IPS DF 6.9 (cell line): ENCODE data around the gene ZNF77.
"Not testable (repeated sequence)": the region's sequence is repeated elsewhere in the genome, so short reads cannot be mapped to it uniquely, and the experiment has no call there.

Experiments
- DNase-seq: peaks from one replicate; pipeline ENCODE4 v3.0.0-alpha.2; 2013; ENCODE audit warnings: low read depth, low spot score
- H3K27ac ChIP-seq: one replicate; pipeline ENCODE4 v1.5.1; 2013; ENCODE audit warnings: low read length, control low read depth
- H3K27me3 ChIP-seq: 2 replicates; pipeline ENCODE4 v1.6.1; 2013; ENCODE audit warnings: mild to moderate bottlenecking, low read length; ENCODE audit not compliant: control insufficient read depth, insufficient read depth
- H3K36me3 ChIP-seq: 2 replicates; pipeline ENCODE4 v1.6.1; 2013; ENCODE audit warnings: low read length; ENCODE audit not compliant: control insufficient read depth, insufficient read depth
- H3K4me1 ChIP-seq: 2 replicates; pipeline ENCODE4 v1.6.1; 2013; ENCODE audit warnings: low read length; ENCODE audit not compliant: control insufficient read depth, insufficient read depth
- H3K4me3 ChIP-seq: 2 replicates; pipeline ENCODE4 v1.5.1; 2013; ENCODE audit warnings: mild to moderate bottlenecking, low read length
- H3K9me3 ChIP-seq: 2 replicates; pipeline ENCODE4 v1.6.1; 2013; ENCODE audit warnings: low read length, inconsistent platforms; ENCODE audit not compliant: control insufficient read depth, insufficient read depth
- WGBS: extraction: QIAGEN DNeasy Blood & Tissue Kit; methylation state at CpG from one replicate; pipeline ENCODE4 v1.1.7; 2013; ENCODE audit warnings: mixed read lengths, missing lambda C conversion rate; ENCODE audit not compliant: insufficient read length, insufficient coverage; 5-methylcytosine and 5-hydroxymethylcytosine counted together

ZNF77 gene

DNA sequence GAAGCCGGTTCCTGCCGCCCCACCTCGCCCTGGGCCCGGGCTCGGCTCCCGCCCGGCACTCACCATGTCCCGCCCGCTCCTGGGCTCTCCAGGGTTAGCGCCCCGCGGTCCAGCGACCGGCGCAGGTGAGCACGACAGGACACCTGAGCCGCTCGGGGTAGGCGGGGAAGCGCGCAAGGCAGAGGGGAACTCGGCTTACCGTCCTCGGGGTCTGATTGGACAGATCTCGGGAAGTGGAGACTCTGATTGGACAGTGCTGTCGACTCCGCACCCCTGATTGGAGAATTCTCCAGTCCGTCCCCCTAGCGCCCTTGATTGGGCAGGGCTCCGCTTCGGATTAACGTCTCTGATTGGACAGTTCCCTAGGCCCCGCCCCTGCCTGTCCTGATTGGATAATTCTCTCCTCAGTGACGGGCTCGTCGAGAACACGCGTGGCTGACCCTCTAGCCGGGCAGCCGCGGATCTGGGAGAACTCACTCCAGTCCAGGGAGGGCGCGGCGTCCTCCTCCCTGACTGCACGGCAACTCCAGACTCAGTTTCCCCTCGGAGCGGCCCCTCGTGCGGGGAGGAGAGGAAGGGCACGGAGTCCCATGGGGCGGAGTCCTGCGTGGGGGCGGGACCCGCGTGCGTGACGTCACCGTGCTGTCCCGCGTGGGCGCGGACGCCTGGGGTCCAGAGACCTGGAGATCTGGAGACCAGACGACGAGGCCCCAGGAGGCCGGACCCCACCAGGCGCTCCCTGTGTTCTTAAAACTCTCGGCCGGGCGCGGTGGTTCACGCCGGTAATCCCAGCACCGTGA, at the start of gene ZNF77:
Gene ZNF77 (minus strand): TSS at position 197 of the 800 bp plus-strand sequence. CDS start 131 bp downstream, at position 66.
- Histone ChIP-seq H3K4me3 (peak within 1 kb of the TSS; percentile 81), H3K36me3 (no peaks in the 10 kb centered on the region), H3K27me3 (no peaks in the 10 kb centered on the region), H3K4me1 (no peaks in the 10 kb centered on the region), H3K27ac (no peak within 1 kb of the TSS), H3K9me3 (no peaks in the 10 kb centered on the region)
- peak; percentile 99 for DNase-seq
- no CpG with 5 or more reads among the region's 74 CpGs for WGBS

- DNase-seq, result no peak
- no peaks in the 10 kb centered on the region for H3K9me3 ChIP-seq
- H3K27me3 ChIP-seq, result no peaks in the 10 kb centered on the region
- H3K36me3 ChIP-seq, result no peaks in the 10 kb centered on the region
- no peak overlapping the region for H3K27ac ChIP-seq
- no peak overlapping the region for H3K4me3 ChIP-seq
- WGBS, result no CpG with 5 or more reads among the region's 9 CpGs
- peaks cover 2% of the 10 kb centered on the region for H3K4me1 ChIP-seq
These were observed 48.8 kb upstream of the ZNF77 start for GRCh38 chr19:2993579-2993978.

DNA sequence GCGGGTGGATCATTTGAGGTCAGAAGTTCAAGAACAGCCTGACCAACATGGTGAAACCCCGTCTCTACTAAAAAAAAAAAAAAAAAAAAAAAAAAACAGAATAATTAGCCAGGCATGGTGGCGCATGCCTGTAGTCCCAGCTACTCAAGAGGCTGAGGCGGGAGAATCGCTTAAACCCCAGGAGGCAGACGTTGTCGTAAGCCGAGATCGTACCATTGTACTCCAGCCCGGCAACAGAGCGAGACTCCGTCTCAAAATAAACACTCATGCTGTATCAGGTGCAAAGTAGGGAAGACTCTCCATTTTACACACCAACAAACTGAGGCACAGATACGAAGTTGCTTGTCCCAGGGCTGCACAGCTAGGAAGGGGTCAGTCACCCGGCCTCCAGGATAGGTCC, 48.2 kb upstream of the ZNF77 start:
- DNase-seq, result no peak
- Histone ChIP-seq H3K36me3 (no peaks in the 10 kb centered on the region), H3K27me3 (no peaks in the 10 kb centered on the region), H3K27ac (no peak overlapping the region), H3K4me3 (no peak overlapping the region), H3K4me1 (peaks cover 2% of the 10 kb centered on the region), H3K9me3 (no peaks in the 10 kb centered on the region)
- no CpG with 5 or more reads among the region's 14 CpGs for WGBS

GRCh38 chr19:2992333-2992732, 47.6 kb upstream of the ZNF77 start:
- not testable (repeated sequence) for H3K36me3 ChIP-seq, H3K9me3 ChIP-seq, H3K4me1 ChIP-seq, DNase-seq, H3K27ac ChIP-seq, H3K27me3 ChIP-seq, H3K4me3 ChIP-seq
- WGBS, result no CpG with 5 or more reads among the region's 11 CpGs

GRCh38 chr19:2989236-2989946, 44.6 kb upstream of the ZNF77 start:
- Histone ChIP-seq H3K27me3 (no peaks in the 10 kb centered on the region), H3K36me3 (no peaks in the 10 kb centered on the region), H3K4me3 (no peak overlapping the region), H3K27ac (no peak overlapping the region), H3K4me1 (peaks cover 8% of the 10 kb centered on the region), H3K9me3 (no peaks in the 10 kb centered on the region)
- no peak for DNase-seq
- no CpG with 5 or more reads among the region's 15 CpGs for WGBS

GRCh38 chr19:2988568-2988967, 43.8 kb upstream of the ZNF77 start:
- H3K9me3 ChIP-seq, result no peaks in the 10 kb centered on the region
- no peaks in the 10 kb centered on the region for H3K27me3 ChIP-seq
- peaks cover 8% of the 10 kb centered on the region for H3K4me1 ChIP-seq
- H3K27ac ChIP-seq, result no peak overlapping the region
- DNase-seq, result no peak
- H3K4me3 ChIP-seq, result no peak overlapping the region
- no CpG with 5 or more reads among the region's 3 CpGs for WGBS
- H3K36me3 ChIP-seq, result no peaks in the 10 kb centered on the region

DNA sequence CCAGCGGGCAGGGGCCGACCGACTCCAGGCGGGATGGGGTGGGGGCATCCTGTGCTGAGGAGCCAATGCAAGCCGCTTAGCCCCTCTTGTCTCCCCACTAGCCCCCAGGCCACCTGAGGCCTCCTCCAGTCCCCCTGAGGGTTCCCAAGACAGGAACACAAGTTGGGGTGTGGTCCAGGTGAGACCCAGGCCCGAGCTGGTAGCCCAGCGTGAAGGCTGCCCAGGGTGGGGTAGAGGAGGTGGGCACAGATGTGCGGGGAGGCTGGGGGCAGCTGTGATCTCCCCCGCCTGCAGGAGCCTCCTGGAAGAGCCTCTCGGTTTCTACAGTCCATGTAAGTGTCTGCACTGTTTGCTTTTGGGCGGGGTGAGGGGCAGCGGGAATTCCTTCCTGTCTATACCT, 43.0 kb upstream of the ZNF77 start:
- H3K27ac ChIP-seq, result no peak overlapping the region
- H3K9me3 ChIP-seq, result no peaks in the 10 kb centered on the region
- H3K36me3 ChIP-seq, result no peaks in the 10 kb centered on the region
- no peak for DNase-seq
- no CpG with 5 or more reads among the region's 12 CpGs for WGBS
- no peaks in the 10 kb centered on the region for H3K27me3 ChIP-seq
- H3K4me1 ChIP-seq, result peaks cover 10% of the 10 kb centered on the region; the same call in 1 of the 2 replicates
- no peak overlapping the region for H3K4me3 ChIP-seq

- no peaks in the 10 kb centered on the region for H3K9me3 ChIP-seq
- peaks cover 10% of the 10 kb centered on the region for H3K4me1 ChIP-seq
- DNase-seq, result no peak
- WGBS, result no CpG with 5 or more reads among the region's 20 CpGs
- H3K36me3 ChIP-seq, result no peaks in the 10 kb centered on the region
- no peaks in the 10 kb centered on the region for H3K27me3 ChIP-seq
- H3K27ac ChIP-seq, result no peak overlapping the region
- no peak overlapping the region for H3K4me3 ChIP-seq
These were observed 42.3 kb upstream of the ZNF77 start for GRCh38 chr19:2986951-2987524.

DNA sequence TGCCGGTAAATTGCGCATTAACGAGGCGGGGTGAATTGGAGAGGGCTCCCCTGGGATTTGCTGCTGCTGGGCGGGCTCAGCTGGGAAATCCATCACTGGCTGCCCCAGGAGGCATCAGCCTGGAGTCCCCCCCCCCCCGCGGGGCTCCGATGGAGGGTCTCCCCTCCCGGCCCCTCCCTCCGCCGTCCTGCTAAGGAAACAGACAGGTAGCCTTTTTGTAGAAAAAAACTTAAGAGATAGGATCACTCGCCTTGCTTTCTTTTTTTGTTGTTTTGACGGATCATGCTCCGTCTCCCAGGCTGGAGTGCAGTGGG, 39.4 kb upstream of the ZNF77 start:
- Histone ChIP-seq H3K27ac (no peak overlapping the region), H3K9me3 (no peaks in the 10 kb centered on the region), H3K36me3 (no peaks in the 10 kb centered on the region), H3K4me1 (peaks cover 10% of the 10 kb centered on the region), H3K27me3 (no peaks in the 10 kb centered on the region), H3K4me3 (no peak overlapping the region)
- DNase-seq, result no peak
- WGBS, result no CpG with 5 or more reads among the region's 14 CpGs

DNA sequence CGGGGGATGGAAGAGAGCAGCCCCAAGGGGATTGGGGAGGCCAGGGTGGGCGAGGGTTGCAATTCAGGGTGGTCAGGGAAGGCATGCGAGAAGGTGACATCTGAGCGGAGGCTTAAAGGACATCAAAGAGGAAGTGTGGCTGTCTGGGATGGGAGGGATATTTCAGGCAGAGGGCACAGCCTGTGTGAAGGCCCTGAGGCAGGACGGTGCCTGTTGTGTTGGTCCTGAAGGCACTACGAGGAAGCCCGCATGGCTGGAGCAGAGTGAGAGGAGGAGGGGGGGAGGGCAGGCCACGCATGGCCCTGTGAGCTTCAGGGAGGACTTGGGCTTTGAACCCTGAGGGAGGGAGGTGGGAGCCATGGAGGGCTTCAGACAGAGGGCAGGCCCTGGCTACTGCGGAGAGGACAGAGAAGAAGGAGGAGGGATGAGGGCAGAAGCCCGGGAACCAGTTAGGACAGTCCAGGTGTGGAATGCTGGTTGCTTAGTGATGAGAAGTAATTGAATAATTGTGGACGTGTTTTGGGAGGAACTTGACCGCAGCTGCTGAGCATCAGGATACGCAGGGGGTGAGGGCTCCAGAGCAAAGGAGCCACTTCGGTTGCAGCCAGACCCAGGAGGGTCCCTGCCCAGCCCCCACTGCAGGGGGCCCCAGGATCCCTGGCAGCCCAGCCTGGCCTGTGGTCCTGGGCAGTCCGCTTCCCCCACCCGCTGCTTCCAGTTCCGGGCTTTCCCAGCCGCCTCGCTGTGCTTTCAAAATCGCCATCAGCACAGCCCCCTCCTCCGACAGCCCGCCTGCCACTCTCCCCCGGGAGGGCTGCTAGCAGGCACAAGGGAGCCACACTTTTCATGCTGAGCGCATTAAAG, 38.8 kb upstream of the ZNF77 start:
- peak overlapping the region; percentile 4; the same call in 1 of the 2 replicates for H3K4me3 ChIP-seq
- peaks cover 10% of the 10 kb centered on the region for H3K4me1 ChIP-seq
- no peak overlapping the region for H3K27ac ChIP-seq
- H3K36me3 ChIP-seq, result no peaks in the 10 kb centered on the region
- DNase-seq, result no peak
- H3K27me3 ChIP-seq, result no peaks in the 10 kb centered on the region
- H3K9me3 ChIP-seq, result no peaks in the 10 kb centered on the region
- no CpG with 5 or more reads among the region's 24 CpGs for WGBS
